HCT116 (cell line): ENCODE data around the gene CYP2D6. TPM values are rescaled to one million over a fixed set of nuclear protein-coding genes. Genes with fewer than 3 reads are reported as not detected.

Experiments
- ATAC-seq: fragments of 200-7000 bp; cut with Tn5 transposase; 2 replicates; pipeline ENCODE4 v1.9.1; 2020; ENCODE audit warnings: mild to moderate bottlenecking, moderate library complexity
- BruUV-seq: library from RNA; stranded (reverse); fragments of 400-500 nt; replicated peaks from 2 replicates; lab custom pipeline; 2021; lab: Mats Ljungman, UMichigan
- CTCF ChIA-PET: fragments of 300-600 bp; sonication (Branson Sonifier 250); formaldehyde crosslinking; loops from one replicate; lab custom pipeline; 2021; ENCODE audit warnings: antibody characterized with exemption; lab: Charles Lee
- POLR2A ChIA-PET: fragments of 300-600, 350-600 bp; sonication (Branson Sonifier 250); formaldehyde crosslinking; loops from one replicate; lab custom pipeline; 2021; ENCODE audit warnings: antibody characterized with exemption; lab: Charles Lee
- RAD21 ChIA-PET, 2 experiments: fragments of 300-600 bp; sonication (Branson Sonifier 250); formaldehyde crosslinking; loops; one replicate each; lab custom pipeline; 2023; ENCODE audit warnings: low total read pairs in 2 of 2; ENCODE audit not compliant: uncharacterized antibody in 2 of 2, unreplicated experiment in 2 of 2, low non-redundant PET in 1 of 2; lab: Charles Lee
- DNase-seq: peaks from one replicate; pipeline ENCODE4 v3.0.0-alpha.2; 2010; ENCODE audit warnings: low read depth, low spot score
- H2AFZ ChIP-seq: fragments of 200-600 bp; shearing (Covaris generic), sonication (generic); 2 replicates; pipeline ENCODE4 v1.6.1; 2017; ENCODE audit warnings: low read depth, mixed run types, mixed read lengths, antibody characterized with exemption, low read length; ENCODE audit not compliant: poor library complexity, severe bottlenecking
- H3K27ac ChIP-seq: 2 replicates; pipeline ENCODE4 v1.5.1; 2012; ENCODE audit warnings: low read depth, low read length
- H3K27me3 ChIP-seq: fragments of 200-600 bp; sonication (generic); 2 replicates; pipeline ENCODE4 v1.6.1; 2016; ENCODE audit warnings: mixed run types, low read length, mixed read lengths; ENCODE audit not compliant: insufficient read depth
- H3K36me3 ChIP-seq, 2 experiments: fragments of 200-500 bp in 1 of 2; fragments of 200-600 bp in 1 of 2; sonication (Bioruptor generic) in 1 of 2; sonication (generic) in 1 of 2; 2 replicates each; pipeline versions ENCODE4 v1.5.1 to v1.6.1; 2014 to 2016; ENCODE audit warnings: low read length in 2 of 2, inconsistent platforms in 1 of 2, mixed read lengths in 1 of 2, mixed run types in 1 of 2; ENCODE audit not compliant: insufficient read depth in 2 of 2, control insufficient read depth in 1 of 2
- H3K4me1 ChIP-seq, 2 experiments: fragments of 200-600 bp in 1 of 2; sonication (generic) in 1 of 2; 2 replicates each; pipeline versions ENCODE4 v1.5.1 to v1.6.1; 2012 to 2017; ENCODE audit warnings: low read length in 2 of 2, inconsistent platforms in 1 of 2, mild to moderate bottlenecking in 1 of 2, mixed read lengths in 1 of 2, mixed run types in 1 of 2, moderate library complexity in 1 of 2; ENCODE audit not compliant: insufficient read depth in 2 of 2, control insufficient read depth in 1 of 2
- H3K4me2 ChIP-seq: fragments of 200-600 bp; sonication (generic); 2 replicates; pipeline ENCODE4 v1.6.1; 2017; ENCODE audit warnings: mixed run types, low read length, mixed read lengths
- H3K4me3 ChIP-seq, 2 experiments: fragments of 200-600 bp in 1 of 2; sonication (generic) in 1 of 2; replicated peaks in 1 of 2; 2 replicates each; pipeline ENCODE4 v1.5.1; 2011 to 2016; ENCODE audit warnings: low read length in 2 of 2, control low read depth in 1 of 2, low read depth in 1 of 2, mild to moderate bottlenecking in 1 of 2, mixed read lengths in 1 of 2, mixed run types in 1 of 2
- H3K79me2 ChIP-seq: fragments of 200-600 bp; sonication (generic); 2 replicates; pipeline ENCODE4 v1.6.1; 2017; ENCODE audit warnings: mild to moderate bottlenecking, mixed run types, low read length, moderate library complexity, mixed read lengths; ENCODE audit not compliant: insufficient read depth
- H3K9ac ChIP-seq: fragments of 200-600 bp; sonication (generic); 2 replicates; pipeline ENCODE4 v1.6.1; 2016; ENCODE audit warnings: low read length, mixed read lengths
- H3K9me2 ChIP-seq: fragments of 200-600 bp; sonication (generic), shearing (Covaris generic); 2 replicates; pipeline ENCODE4 v1.6.1; 2017; ENCODE audit warnings: mixed run types, mild to moderate bottlenecking, moderate library complexity; ENCODE audit not compliant: insufficient read depth
- H3K9me3 ChIP-seq, 2 experiments: fragments of 200-500 bp in 1 of 2; fragments of 200-600 bp in 1 of 2; sonication (Bioruptor generic) in 1 of 2; sonication (generic) in 1 of 2; 2 replicates each; pipeline ENCODE4 v1.6.1; 2014 to 2017; ENCODE audit warnings: low read length in 2 of 2, mixed read lengths in 2 of 2, inconsistent platforms in 1 of 2, low read depth in 1 of 2, mild to moderate bottlenecking in 1 of 2, mixed run types in 1 of 2, moderate library complexity in 1 of 2; ENCODE audit not compliant: control insufficient read depth in 1 of 2, insufficient read depth in 1 of 2
- H4K20me1 ChIP-seq: fragments of 200-600 bp; sonication (generic), shearing (Covaris generic); 2 replicates; pipeline ENCODE4 v1.6.1; 2017; ENCODE audit warnings: mixed run types, mild to moderate bottlenecking, moderate library complexity; ENCODE audit not compliant: insufficient read depth
- CBX3 ChIP-seq: IDR thresholded peaks from 2 replicates; pipeline ENCODE4 v1.6.1; 2012; ENCODE audit warnings: low read depth
- SP1 ChIP-seq: IDR thresholded peaks from 2 replicates; pipeline ENCODE4 v1.6.1; 2012; ENCODE audit warnings: low read depth
- YY1 ChIP-seq: IDR thresholded peaks from 2 replicates; pipeline ENCODE4 v1.6.1; 2011; ENCODE audit warnings: low read length, low read depth, moderate library complexity, mild to moderate bottlenecking; ENCODE audit not compliant: insufficient replicate concordance; ENCODE audit errors: extremely low read depth
- intact Hi-C: fragments of 100-400 bp; cut with micrococcal nuclease; formaldehyde crosslinking; loops from 2 replicates; pipeline ENCODE4 v1.10.0; 2022
- total RNA-seq: library from RNA; stranded (reverse); gene quantifications from one replicate; pipeline ENCODE4 v1.2.1, GENCODE V29; 2021; ENCODE audit not compliant: unreplicated experiment
- TF ChIP-seq, protein P1 (sequence below): IDR thresholded peaks from 2 replicates; pipeline ENCODE4 v1.6.1; 2011; ENCODE audit warnings: mild to moderate bottlenecking, low read length, moderate library complexity; ENCODE audit not compliant: insufficient replicate concordance; ENCODE audit errors: extremely low read depth

The CYP2D6 gene
- total RNA-seq, 1 experiment from 2014 or later = 1.9 TPM

- TF ChIP-seq, protein P1, sequence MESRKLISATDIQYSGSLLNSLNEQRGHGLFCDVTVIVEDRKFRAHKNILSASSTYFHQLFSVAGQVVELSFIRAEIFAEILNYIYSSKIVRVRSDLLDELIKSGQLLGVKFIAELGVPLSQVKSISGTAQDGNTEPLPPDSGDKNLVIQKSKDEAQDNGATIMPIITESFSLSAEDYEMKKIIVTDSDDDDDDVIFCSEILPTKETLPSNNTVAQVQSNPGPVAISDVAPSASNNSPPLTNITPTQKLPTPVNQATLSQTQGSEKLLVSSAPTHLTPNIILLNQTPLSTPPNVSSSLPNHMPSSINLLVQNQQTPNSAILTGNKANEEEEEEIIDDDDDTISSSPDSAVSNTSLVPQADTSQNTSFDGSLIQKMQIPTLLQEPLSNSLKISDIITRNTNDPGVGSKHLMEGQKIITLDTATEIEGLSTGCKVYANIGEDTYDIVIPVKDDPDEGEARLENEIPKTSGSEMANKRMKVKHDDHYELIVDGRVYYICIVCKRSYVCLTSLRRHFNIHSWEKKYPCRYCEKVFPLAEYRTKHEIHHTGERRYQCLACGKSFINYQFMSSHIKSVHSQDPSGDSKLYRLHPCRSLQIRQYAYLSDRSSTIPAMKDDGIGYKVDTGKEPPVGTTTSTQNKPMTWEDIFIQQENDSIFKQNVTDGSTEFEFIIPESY = no peak
- TF ChIP-seq CBX3 (no peak), SP1 (peak; percentile 86)
- TF ChIP-seq, all 23 proteins: peak for 11
Measured at GRCh38 chr22:42090596-42091454, 39.8 kb downstream of the CYP2D6 start, which contains the start of gene NDUFA6 (continued).

- Histone ChIP-seq H3K4me1 (peaks cover 0 to 13% of the 10 kb centered on the region in 2 experiments; a peak in 2 of 4 replicates), H4K20me1 (no peaks in the 10 kb centered on the region; the same call in 1 of the 2 replicates), H3K9me2 (no peaks in the 10 kb centered on the region), H3K9ac (no peak overlapping the region), H3K4me2 (no peak overlapping the region), H3K9me3 (peaks cover 0 to 10% of the 10 kb centered on the region in 2 experiments; a peak in 1 of 4 replicates), H3K79me2 (peaks cover 28% of the 10 kb centered on the region), H3K36me3 (peaks cover 17 to 36% of the 10 kb centered on the region in 2 experiments; a peak in 3 of 4 replicates), H3K27me3 (no peaks in the 10 kb centered on the region), H2AFZ (no peak overlapping the region), H3K27ac (no peak overlapping the region), H3K4me3 (no peak overlapping the region)
- POLR2A ChIA-PET = no interaction called here
- intact Hi-C loops = no loop called here
- CTCF ChIA-PET = no interaction called here
- RAD21 ChIA-PET = no interaction called here
- no peak for TF ChIP-seq YY1
- no TSS peak for BruUV-seq
- DNase-seq (no peak), ATAC-seq (no peak)
Measured at GRCh38 chr22:42086051-42086450, 44.6 kb downstream of the CYP2D6 start.
